Activated CD4-positive, alpha-beta T cell treated with anti-CD3 and anti-CD28 coated beads, Interleukin-2, amount 10 ng/mL, durations not matched to agents 7 days and 5 days (primary cell): ENCODE measurements around the gene MAD1L1. TPM values are rescaled to one million over a fixed set of nuclear protein-coding genes. Genes with fewer than 3 reads are reported as not detected.

Source experiments
- CTCF ChIA-PET: fragments of 350-600 bp; sonication (Branson Sonifier 250); formaldehyde crosslinking; loops from one replicate; lab custom pipeline; 2021; ENCODE audit warnings: antibody characterized with exemption; lab: Charles Lee
- POLR2A ChIA-PET: fragments of 350-600 bp; sonication (Branson Sonifier 250); formaldehyde crosslinking; loops from one replicate; lab custom pipeline; 2021; ENCODE audit warnings: antibody characterized with exemption; lab: Charles Lee
- DNase-seq: peaks from one replicate; pipeline ENCODE4 v3.0.0-alpha.2; 2020
- H3K27ac Mint-ChIP-seq: one replicate; pipeline ENCODE4 v1.8.0; 2021; ENCODE audit warnings: mild to moderate bottlenecking, moderate library complexity, mixed read lengths
- H3K27me3 Mint-ChIP-seq: one replicate; pipeline ENCODE4 v1.8.0; 2021; ENCODE audit warnings: mixed read lengths
- H3K36me3 Mint-ChIP-seq: one replicate; pipeline ENCODE4 v1.8.0; 2021; ENCODE audit warnings: low read depth, mixed read lengths
- H3K4me1 Mint-ChIP-seq: one replicate; pipeline ENCODE4 v1.8.0; 2021; ENCODE audit warnings: mixed read lengths
- H3K4me3 Mint-ChIP-seq: one replicate; pipeline ENCODE4 v1.8.0; 2021; ENCODE audit warnings: mild to moderate bottlenecking, moderate library complexity, mixed read lengths
- H3K9me3 Mint-ChIP-seq: one replicate; pipeline ENCODE4 v1.8.0; 2021; ENCODE audit warnings: mixed read lengths
- total RNA-seq, 2 experiments: library from RNA; stranded (reverse); gene quantifications; one replicate each; pipeline ENCODE4 v1.2.3, GENCODE V29; 2021

Gene MAD1L1
- total RNA-seq, 2 experiments from 2014 or later: 125 to 127 TPM

DNA sequence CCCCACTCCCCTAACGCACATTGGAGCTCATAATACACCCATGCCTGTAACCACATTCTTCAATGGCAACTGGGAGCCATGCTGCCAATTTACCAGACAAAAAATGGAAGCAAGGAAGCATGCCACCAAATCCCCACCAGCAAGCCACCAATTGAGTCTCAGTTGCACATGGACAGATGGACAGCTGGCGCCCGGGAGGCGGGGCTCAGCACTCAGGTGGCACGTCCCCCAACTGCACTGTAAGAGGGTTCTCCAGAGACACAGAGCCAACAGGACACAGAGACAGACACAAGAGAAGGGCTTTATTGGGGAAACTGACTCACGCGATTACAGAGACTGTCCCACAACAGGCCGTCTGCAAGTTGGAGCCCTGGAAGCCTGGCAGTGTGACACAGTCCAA is 2.5 kb downstream of the MAD1L1 start:
- peaks cover 36% of the 10 kb centered on the region for H3K36me3 Mint-ChIP-seq
- no peaks in the 10 kb centered on the region for H3K27me3 Mint-ChIP-seq
- no peak overlapping the region for H3K27ac Mint-ChIP-seq
- POLR2A ChIA-PET: no interaction called here
- no peaks in the 10 kb centered on the region for H3K9me3 Mint-ChIP-seq
- H3K4me1 Mint-ChIP-seq: peaks cover 29% of the 10 kb centered on the region
- no peak for DNase-seq
- no peak overlapping the region for H3K4me3 Mint-ChIP-seq
- CTCF ChIA-PET: no interaction called here

DNA sequence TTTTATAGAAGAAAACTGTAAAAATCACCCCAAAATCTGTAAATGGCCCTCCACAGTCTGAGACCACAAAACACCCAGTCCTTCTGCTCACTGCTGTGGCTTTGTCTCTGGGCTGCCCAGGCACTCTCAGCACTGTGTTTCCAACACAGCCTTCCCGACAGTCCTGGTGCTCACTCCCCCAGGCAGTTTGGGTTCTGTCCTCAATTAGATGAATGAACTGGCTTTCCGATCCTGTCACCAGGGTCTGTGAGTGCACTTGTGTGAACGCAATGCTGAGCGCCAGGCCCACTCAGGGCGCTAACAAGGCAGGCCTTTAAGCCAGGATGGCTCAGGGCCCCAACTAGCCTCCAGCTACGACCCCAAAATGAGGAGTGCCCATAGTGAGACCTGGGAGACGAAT is 3.3 kb downstream of the MAD1L1 start:
- CTCF ChIA-PET: no interaction called here
- Mint-ChIP-seq H3K36me3 (peaks cover 29% of the 10 kb centered on the region), H3K4me3 (no peak overlapping the region), H3K27ac (no peak overlapping the region), H3K9me3 (no peaks in the 10 kb centered on the region), H3K27me3 (no peaks in the 10 kb centered on the region), H3K4me1 (peaks cover 25% of the 10 kb centered on the region)
- POLR2A ChIA-PET: no interaction called here
- no peak for DNase-seq

DNA sequence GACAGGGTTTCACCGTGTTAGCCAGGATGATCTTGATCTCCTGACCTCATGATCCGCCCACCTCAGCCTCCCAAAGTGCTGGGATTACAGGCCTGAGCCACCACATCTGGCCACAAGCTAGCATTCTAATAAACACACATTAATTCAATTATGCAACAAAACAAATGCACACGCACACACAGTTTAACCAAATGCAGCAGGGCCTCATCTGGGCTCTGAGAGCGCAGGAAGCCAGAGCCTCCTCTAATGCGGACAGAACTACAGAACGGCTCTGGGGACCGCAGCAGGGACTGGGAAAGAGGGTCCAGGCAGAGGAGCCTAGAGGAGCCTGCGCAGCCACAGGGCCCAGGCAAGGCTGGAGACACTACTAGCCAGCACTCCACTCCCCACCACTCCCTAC is 3.8 kb downstream of the MAD1L1 start:
- H3K4me3 Mint-ChIP-seq: no peak overlapping the region
- peaks cover 24% of the 10 kb centered on the region for H3K36me3 Mint-ChIP-seq
- DNase-seq: no peak
- ChIA-PET CTCF (interaction anchor here (1.0 kb wide), 1 partner anchor 125 kb away, joined by 3 read pairs; no protein-coding TSS in a partner anchor), POLR2A (no interaction called here)
- H3K27ac Mint-ChIP-seq: no peak overlapping the region
- H3K27me3 Mint-ChIP-seq: no peaks in the 10 kb centered on the region
- H3K9me3 Mint-ChIP-seq: no peaks in the 10 kb centered on the region
- H3K4me1 Mint-ChIP-seq: peaks cover 25% of the 10 kb centered on the region

DNA sequence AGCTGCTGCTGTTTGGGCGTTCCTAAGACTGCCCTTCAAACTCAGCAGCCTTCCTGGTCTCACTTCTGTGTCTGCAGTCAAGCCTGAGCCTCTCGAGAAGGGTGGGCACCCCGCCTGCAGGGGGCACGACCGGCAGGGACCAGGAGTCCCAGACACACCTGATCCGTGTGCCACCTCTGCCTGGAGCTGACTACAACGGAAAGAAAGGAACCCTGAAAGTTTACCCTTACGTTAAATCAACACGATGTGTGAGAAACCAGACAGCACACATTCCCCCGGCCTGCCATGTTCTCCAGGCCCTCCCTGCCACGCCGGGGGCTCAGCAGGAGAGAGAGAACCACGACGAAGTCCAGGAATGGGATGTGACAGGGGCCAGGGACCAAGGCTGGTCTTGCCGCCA is 5.0 kb downstream of the MAD1L1 start:
- peaks cover 18% of the 10 kb centered on the region for H3K4me1 Mint-ChIP-seq
- ChIA-PET POLR2A (no interaction called here), CTCF (no interaction called here)
- H3K36me3 Mint-ChIP-seq: peaks cover 23% of the 10 kb centered on the region
- no peaks in the 10 kb centered on the region for H3K9me3 Mint-ChIP-seq
- H3K27ac Mint-ChIP-seq: no peak overlapping the region
- DNase-seq: no peak
- H3K27me3 Mint-ChIP-seq: no peaks in the 10 kb centered on the region
- no peak overlapping the region for H3K4me3 Mint-ChIP-seq

DNA sequence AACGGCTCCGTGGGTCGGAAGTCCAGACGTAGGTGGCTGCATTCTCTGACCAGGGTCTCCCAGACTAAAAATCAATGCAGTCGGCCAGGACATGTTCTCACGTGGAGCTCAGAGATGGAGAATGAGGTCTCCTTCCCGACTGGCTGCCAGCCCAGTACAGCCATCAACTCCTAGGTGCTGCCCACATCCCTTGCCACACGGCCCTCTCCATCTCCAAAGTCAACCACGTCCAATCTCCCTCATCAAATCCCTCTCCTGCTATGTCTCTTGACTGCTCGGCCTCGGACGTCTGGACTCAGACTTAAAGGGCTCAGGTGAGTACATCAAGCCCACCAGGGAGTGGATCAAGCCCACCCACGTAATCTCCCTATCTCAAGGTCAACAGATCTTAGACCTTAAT is 6.9 kb downstream of the MAD1L1 start:
- Mint-ChIP-seq H3K4me3 (no peak overlapping the region), H3K27me3 (no peaks in the 10 kb centered on the region), H3K4me1 (peaks cover 10% of the 10 kb centered on the region), H3K36me3 (peaks cover 23% of the 10 kb centered on the region), H3K9me3 (no peaks in the 10 kb centered on the region), H3K27ac (no peak overlapping the region)
- CTCF ChIA-PET: interaction anchor here (0.6 to 1.0 kb wide), 2 partner anchors 14 to 90 kb away, joined by 3 read pairs; no protein-coding TSS in a partner anchor
- POLR2A ChIA-PET: no interaction called here
- no peak for DNase-seq

DNA sequence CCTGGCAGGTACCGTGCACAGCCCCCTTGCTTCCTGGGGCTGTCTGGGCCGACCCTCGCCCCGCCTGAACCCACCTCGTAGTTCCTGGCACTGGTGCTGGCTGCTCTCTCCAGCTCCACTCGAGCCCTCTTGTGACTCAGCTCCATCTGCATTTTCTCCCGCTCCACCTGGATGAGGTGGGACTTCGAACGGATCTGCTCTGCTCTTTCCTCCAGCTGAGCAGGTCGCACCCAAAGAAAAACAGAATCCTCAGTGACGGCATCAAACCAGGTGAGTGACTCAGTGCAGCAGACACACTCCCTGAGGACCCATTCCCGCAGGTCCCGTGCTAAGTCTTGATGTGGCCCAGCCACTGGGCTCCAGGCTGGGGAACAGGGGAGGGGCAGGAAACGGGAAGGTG is 7.4 kb downstream of the MAD1L1 start:
- no peak for DNase-seq
- Mint-ChIP-seq H3K4me3 (no peak overlapping the region), H3K27me3 (no peaks in the 10 kb centered on the region), H3K36me3 (peaks cover 23% of the 10 kb centered on the region), H3K4me1 (peaks cover 7% of the 10 kb centered on the region), H3K27ac (no peak overlapping the region), H3K9me3 (no peaks in the 10 kb centered on the region)
- ChIA-PET CTCF (interaction anchor here (0.6 kb wide), 1 partner anchor 89 kb away, joined by 3 read pairs; no protein-coding TSS in a partner anchor), POLR2A (no interaction called here)

DNA sequence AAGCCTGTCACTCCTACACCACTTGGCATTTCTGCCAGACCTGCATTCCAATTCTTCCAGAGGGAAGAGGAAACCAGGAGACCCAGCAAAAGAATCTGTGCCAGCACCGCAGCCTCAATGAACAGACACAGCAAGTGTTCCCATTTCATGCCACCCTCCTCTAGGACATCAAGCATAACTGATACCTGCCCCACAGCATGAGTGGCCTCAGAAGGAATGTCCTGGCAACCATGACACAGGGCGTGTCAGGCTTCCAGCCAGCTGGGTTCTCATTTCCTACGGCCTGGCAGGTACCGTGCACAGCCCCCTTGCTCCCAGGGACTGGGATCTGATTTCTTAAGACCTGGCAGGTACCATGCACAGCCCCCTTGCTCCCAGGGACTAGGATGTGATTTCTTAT is 7.8 kb downstream of the MAD1L1 start:
- Mint-ChIP-seq H3K27ac (no peak overlapping the region), H3K27me3 (no peaks in the 10 kb centered on the region), H3K4me3 (no peak overlapping the region), H3K36me3 (peaks cover 19% of the 10 kb centered on the region), H3K4me1 (peaks cover 3% of the 10 kb centered on the region), H3K9me3 (no peaks in the 10 kb centered on the region)
- no peak for DNase-seq
- CTCF ChIA-PET: no interaction called here
- POLR2A ChIA-PET: no interaction called here

DNA sequence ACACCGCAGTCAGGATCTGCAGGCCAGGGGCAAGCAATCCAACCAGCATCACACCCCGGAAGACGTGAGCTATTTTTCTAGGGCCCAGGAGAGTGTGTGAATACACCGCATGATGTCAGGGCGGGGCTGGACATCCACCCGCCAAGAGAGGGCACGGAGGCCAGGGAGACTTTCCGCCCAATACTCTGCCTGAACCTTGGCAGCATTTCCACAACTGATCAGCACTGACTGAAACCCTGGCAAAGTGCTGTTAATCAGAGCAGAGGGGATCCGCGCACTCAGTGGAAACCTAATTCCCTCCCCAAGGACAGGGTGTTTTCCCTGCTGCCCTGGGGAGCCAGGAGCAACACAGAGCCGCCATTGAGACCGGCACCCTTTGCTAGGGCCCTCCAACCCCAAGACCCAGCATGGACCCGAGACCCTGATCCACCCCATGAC is 8.2 kb downstream of the MAD1L1 start:
- CTCF ChIA-PET: no interaction called here
- H3K4me3 Mint-ChIP-seq: no peak overlapping the region
- peaks cover under 1% of the 10 kb centered on the region for H3K4me1 Mint-ChIP-seq
- H3K36me3 Mint-ChIP-seq: peaks cover 18% of the 10 kb centered on the region
- no peaks in the 10 kb centered on the region for H3K27me3 Mint-ChIP-seq
- DNase-seq: no peak
- H3K9me3 Mint-ChIP-seq: no peaks in the 10 kb centered on the region
- H3K27ac Mint-ChIP-seq: no peak overlapping the region
- POLR2A ChIA-PET: no interaction called here

DNA sequence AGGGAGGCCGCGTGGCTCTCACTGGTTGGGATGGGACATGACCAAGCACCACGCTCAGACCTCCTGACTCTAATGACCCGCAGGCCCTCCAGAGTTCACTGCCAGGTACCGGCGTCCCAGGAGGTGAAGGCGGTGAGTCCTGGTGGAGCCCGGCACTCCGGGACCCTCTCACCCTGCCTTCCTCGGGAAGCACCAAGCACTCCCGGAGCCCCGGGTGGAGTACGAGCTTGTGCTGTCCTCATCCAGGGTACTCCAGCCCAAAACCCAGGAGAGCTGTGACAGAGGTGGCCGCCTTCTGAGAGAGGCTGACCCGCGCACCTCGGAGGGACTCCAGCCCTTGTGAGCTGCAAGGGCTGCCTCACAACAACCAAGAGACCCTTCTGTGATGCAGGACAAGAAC is 9.4 kb downstream of the MAD1L1 start:
- H3K36me3 Mint-ChIP-seq: peaks cover 17% of the 10 kb centered on the region
- CTCF ChIA-PET: interaction anchor here (0.6 to 1.0 kb wide), 3 partner anchors 11 to 869 kb away, joined by 3 read pairs; no protein-coding TSS in a partner anchor
- POLR2A ChIA-PET: no interaction called here
- H3K4me1 Mint-ChIP-seq: no peaks in the 10 kb centered on the region
- H3K4me3 Mint-ChIP-seq: no peak overlapping the region
- H3K27ac Mint-ChIP-seq: no peak overlapping the region
- DNase-seq: no peak
- H3K9me3 Mint-ChIP-seq: no peaks in the 10 kb centered on the region
- no peaks in the 10 kb centered on the region for H3K27me3 Mint-ChIP-seq

DNA sequence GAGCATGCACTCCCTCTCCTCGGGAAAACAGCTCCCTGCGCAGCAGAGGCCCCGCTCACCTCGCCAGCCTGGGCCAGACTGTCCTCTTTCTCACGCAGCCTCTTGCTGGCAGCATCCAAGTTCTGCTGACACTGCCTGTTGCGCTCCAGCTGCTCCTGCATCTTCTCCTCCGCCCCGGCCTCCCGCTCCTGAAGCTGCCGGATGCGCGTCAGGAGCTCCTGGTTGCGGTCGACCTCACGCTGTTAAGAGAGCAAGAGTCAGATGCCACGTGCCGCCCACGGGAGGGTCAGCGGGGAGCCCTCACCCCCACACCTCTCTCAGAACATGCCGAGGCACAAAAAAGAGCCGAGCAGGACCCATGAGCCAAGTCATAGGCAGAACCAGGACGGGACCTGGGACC is 10.2 kb downstream of the MAD1L1 start:
- no peaks in the 10 kb centered on the region for H3K4me1 Mint-ChIP-seq
- no peaks in the 10 kb centered on the region for H3K9me3 Mint-ChIP-seq
- no peaks in the 10 kb centered on the region for H3K27me3 Mint-ChIP-seq
- POLR2A ChIA-PET: no interaction called here
- H3K4me3 Mint-ChIP-seq: no peak overlapping the region
- no peak for DNase-seq
- CTCF ChIA-PET: interaction anchor here (0.6 to 1.0 kb wide), 3 partner anchors 10 to 691 kb away, joined by 3 read pairs; partner anchors contain the start of gene MAD1L1
- H3K36me3 Mint-ChIP-seq: peaks cover 12% of the 10 kb centered on the region
- H3K27ac Mint-ChIP-seq: no peak overlapping the region

DNA sequence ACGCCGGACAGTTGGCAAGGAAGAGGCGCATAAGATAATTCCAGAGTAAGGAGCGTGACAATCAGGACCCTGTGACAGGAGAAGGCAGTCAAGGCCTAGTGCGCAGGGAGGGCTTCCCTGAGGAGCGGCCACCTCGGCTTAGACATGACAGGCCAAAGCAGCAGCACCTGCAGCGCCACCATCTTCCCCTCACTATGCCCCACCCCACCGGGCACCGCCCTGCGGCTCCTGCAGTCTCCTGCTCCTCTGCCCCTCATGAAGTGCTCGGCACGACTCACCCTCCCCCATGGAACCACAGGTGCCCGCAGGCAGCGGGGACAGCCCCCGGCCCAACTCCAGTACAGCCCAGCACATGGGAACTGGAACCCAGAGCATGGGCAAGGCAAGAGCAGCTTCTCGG is 11.8 kb downstream of the MAD1L1 start:
- Mint-ChIP-seq H3K27ac (peak overlapping the region; percentile 41), H3K27me3 (no peaks in the 10 kb centered on the region), H3K4me1 (peaks cover 2% of the 10 kb centered on the region), H3K36me3 (peaks cover 8% of the 10 kb centered on the region), H3K9me3 (no peaks in the 10 kb centered on the region), H3K4me3 (no peak overlapping the region)
- DNase-seq: no peak
- ChIA-PET CTCF (no interaction called here), POLR2A (no interaction called here)

DNA sequence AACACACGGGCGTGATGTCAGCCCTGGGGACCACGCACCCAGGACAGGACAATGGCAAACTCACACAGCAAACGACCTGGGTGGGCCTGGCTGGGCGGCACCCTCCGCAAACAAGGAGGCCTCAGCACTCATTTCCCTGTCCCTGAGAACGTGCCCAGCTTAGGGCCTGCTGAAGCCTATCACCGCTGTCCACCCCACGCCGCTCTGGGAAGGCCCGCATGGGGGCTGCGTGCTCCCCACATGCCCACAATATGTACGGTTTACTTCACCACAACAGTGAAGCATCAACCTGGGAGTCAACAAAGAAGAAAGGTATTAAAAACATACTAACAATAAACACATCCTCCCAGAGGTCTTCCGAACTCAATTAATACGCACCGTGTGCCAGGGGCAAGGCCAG is 12.2 kb downstream of the MAD1L1 start:
- no peak for DNase-seq
- Mint-ChIP-seq H3K27ac (peak overlapping the region; percentile 41), H3K4me1 (peaks cover 7% of the 10 kb centered on the region), H3K27me3 (no peaks in the 10 kb centered on the region), H3K4me3 (no peak overlapping the region), H3K36me3 (peaks cover 9% of the 10 kb centered on the region), H3K9me3 (no peaks in the 10 kb centered on the region)
- CTCF ChIA-PET: no interaction called here
- POLR2A ChIA-PET: no interaction called here

DNA sequence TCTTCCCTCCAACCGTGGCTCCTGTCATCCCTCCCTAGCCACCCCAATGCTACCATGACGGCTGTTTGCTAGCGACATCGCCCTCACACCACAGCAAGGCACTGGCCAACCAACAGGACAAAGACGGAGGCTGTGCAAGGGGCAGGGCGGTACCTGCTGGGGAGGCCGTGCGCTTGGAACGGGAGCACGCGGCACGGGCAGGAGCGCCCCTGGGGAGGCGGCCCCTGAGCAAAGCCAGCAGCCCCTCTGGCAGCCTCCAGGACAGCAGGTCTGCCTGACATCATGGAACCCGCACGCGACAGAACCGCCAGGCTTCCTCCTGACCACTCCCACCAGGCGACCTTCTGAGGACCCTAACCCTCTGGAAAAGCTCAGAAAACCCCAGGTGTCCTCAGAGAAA is 12.7 kb downstream of the MAD1L1 start:
- Mint-ChIP-seq H3K4me3 (no peak overlapping the region), H3K27me3 (no peaks in the 10 kb centered on the region), H3K36me3 (peaks cover 9% of the 10 kb centered on the region), H3K27ac (no peak overlapping the region), H3K9me3 (no peaks in the 10 kb centered on the region), H3K4me1 (peaks cover 8% of the 10 kb centered on the region)
- POLR2A ChIA-PET: no interaction called here
- CTCF ChIA-PET: no interaction called here
- DNase-seq: no peak

DNA sequence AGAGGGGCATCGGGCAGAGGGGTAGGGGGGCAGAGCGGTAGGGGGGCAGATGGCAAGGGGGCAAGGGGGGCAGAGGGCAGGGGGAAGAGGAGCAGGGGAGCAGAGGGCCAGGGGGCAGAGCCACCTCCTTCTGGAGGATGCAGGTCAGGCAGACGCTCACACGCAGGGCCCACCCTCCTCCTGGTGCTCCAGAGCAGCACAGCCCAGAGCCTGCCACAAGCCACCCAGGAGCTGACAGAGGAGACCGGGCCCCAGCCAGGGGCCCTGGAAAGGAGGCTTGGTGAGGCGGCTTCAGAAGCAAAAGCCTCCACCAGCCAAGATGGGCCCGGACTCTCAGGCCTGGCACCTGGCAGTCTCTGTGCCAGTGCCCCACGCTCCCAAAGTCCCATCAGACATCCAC is 13.1 kb downstream of the MAD1L1 start:
- Mint-ChIP-seq H3K27me3 (no peaks in the 10 kb centered on the region), H3K4me3 (no peak overlapping the region), H3K9me3 (no peaks in the 10 kb centered on the region), H3K36me3 (peaks cover 9% of the 10 kb centered on the region), H3K27ac (no peak overlapping the region), H3K4me1 (peaks cover 11% of the 10 kb centered on the region)
- DNase-seq: no peak
- ChIA-PET CTCF (no interaction called here), POLR2A (no interaction called here)
